GM21515 (cell line): ENCODE data around the gene CAMK2B.

Experiments
- ATAC-seq: cut with Tn5 transposase; IDR thresholded peaks from one replicate; pipeline ENCODE4 v1.9.1; 2021; ENCODE audit not compliant: unreplicated experiment

CAMK2B gene

GRCh38 chr7:44287488-44288380, 37.7 kb downstream of the CAMK2B start:
- no peak for ATAC-seq

- no peak for ATAC-seq
Observed at GRCh38 chr7:44286618-44287487, 38.5 kb downstream of the CAMK2B start.

- ATAC-seq: no peak
Observed at GRCh38 chr7:44286182-44286617, 39.2 kb downstream of the CAMK2B start.

DNA sequence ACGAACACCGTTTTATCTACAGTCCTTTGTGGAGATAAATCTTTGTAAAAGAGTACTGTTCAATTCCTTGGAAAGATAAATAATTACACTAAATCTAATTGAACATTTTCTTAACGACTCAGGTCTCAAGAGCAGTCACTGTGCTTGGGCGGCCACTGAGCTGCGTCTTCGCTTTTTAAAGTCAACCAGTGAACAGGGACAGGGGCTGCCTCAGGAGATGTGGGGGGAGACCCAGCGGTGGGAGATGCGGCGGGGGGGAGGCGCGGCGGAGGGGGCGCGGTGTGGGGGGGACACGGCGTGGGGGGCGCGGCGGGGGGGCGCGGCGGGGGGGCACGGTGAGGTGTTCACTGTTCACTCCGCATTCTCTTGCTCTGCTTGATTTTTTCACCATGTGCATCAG, 39.8 kb downstream of the CAMK2B start:
- ATAC-seq: no peak

- ATAC-seq: no peak
Observed at GRCh38 chr7:44284881-44285541, 40.4 kb downstream of the CAMK2B start.

GRCh38 chr7:44284216-44284615, 41.2 kb downstream of the CAMK2B start:
- no peak for ATAC-seq

DNA sequence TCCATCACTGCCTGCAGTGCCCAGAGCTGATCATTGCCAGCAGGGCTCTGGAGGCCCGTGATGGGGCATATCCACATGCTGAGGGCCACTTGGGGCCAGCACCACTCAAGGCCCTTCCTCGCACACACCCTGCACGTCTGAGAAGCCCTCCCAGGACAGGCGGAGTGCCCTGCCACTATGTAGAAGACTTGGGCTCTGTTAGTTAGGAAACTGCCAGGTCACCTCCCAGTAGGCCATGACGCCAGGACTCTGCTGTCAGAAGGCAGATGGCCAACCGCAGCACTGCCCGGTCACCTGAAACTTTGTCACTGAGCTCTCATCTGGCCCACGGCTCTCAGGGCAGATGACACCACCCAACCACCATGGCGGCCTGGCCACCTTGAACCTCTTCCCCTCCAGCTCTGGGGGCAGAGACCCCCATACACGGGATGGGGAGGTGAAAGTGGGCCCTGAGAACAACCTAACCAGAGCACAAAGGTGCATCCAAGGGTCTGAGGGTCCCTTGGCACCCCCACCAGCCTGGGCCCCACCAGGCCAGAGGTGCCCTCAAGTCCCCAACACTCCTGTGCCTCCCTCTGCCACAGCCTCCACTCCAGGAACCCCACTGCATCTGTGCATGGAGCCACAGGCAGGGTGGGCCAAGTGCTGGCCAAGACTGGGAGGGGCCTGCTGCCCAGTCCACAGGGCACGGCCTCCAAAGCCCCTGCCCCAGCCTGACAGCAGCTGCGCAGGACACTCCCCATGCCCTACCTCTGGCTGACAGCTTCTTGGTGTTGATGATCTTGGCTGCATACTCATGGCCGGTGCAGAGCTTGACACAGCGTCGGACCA, 41.8 kb downstream of the CAMK2B start:
- ATAC-seq: no peak

GRCh38 chr7:44282601-44283171, 42.7 kb downstream of the CAMK2B start:
- ATAC-seq: no peak

DNA sequence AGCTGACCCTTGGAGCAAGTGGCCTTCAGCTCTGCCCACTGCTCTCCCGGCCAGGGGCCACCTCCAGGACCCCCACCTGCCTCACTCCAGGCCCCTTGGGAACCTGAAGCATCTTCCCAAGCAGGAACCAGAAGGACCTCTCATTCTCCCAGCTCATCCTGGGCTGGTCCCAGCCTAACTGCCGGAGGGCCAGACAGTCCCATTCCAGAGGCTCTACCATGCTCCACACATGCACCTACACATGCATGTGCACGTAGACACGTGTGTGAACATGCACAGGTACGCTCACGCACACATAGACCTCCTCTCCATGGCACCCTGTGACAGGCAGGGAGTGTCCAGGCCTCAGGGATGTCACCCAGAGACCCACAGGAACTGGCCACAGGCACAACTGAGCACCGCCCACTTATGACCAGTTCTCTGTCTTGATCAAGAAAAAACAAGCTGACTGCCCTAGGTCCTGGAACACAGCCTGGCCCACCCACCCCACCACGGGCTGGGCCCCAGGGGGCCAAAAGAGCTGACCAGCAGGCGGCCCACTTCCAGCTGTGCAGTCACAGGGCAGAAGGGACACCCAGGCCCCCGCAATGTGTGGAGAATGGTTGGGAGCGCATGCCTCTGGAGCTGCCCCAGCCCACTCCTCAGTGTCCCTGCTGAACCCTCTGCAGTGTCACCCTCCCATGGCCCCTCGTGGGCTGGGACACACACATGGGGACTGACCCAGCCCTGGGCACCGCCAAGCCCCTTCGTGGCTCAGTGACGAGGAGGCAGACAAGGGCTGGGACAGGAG, 43.4 kb downstream of the CAMK2B start:
- no peak for ATAC-seq

DNA sequence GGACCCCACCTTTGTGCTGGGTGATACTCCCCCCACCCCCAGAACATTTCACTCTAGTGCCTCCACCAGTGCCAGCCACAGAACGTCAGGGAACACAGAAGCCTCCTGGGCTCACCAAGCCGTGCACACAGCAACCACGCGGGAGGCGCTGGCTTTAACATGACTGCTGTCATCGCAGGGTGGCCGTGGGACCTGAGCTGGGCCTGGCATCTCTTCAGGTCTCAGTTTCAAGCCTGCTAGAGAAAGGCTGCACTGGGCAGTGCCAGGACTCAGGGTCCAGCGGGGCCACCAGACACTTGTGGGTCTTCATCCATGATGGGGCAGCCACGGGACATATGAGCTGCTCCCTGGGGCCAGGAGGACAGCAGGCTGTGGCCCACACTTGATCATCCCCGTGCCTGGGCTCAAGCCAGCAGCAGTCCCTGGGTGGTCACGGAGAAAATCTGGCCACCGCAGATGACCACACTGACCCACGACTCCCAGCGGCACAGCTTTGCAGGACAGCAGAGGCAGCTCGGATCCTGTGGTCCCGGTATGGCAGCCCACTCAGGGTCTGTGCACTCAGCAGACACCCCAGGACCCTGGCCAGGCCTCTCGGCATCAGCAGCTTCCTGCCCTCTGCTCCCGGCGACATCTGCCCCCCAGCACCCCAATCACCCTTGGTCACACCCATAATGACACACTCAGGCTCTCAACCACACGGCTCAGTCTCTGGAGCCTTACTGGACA, 44.2 kb downstream of the CAMK2B start:
- ATAC-seq: no peak

DNA sequence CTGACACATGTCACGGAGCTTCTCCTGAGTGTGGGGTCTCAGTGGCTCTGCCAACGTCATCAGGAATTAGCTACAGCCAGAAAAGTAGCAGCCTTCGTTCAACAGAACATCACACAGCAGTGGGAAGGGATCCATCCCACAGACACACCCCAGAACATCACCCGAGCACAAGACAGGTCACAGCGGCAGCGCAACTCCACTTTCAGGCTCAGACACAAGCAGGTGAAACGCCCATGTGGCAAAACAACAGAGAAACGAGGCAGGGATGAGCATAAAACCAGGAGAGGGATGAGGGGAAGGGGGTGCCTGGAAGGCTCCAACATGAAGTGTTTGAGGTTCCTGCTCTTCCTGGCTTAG, 44.8 kb downstream of the CAMK2B start:
- ATAC-seq: no peak

GRCh38 chr7:44279731-44280505, 45.5 kb downstream of the CAMK2B start:
- no peak for ATAC-seq

GRCh38 chr7:44279286-44279685, 46.1 kb downstream of the CAMK2B start:
- ATAC-seq: no peak

GRCh38 chr7:44278451-44279161, 46.8 kb downstream of the CAMK2B start:
- no peak for ATAC-seq

- no peak for ATAC-seq
Observed at GRCh38 chr7:44277851-44278250, 47.5 kb downstream of the CAMK2B start.

DNA sequence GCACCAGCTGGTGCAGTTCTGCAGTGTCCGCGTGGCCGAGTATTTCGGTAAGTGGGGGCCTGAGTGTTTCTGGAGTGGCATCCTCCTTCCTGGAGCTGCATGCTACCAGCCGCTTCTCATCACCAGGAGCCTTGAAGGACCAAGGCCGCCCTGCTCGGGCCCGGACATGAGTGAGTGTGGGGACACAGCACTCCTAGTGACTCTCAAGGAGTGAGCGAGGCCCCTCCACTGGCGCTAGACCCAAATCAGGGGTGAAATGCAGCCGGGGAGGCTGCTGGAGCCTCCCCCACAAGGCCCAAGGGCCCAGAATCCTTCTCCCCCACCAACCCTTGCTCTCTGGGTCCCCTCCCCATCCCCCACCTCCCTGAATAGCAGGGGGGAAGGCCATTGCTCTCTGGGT, 48.0 kb downstream of the CAMK2B start:
- ATAC-seq: no peak

DNA sequence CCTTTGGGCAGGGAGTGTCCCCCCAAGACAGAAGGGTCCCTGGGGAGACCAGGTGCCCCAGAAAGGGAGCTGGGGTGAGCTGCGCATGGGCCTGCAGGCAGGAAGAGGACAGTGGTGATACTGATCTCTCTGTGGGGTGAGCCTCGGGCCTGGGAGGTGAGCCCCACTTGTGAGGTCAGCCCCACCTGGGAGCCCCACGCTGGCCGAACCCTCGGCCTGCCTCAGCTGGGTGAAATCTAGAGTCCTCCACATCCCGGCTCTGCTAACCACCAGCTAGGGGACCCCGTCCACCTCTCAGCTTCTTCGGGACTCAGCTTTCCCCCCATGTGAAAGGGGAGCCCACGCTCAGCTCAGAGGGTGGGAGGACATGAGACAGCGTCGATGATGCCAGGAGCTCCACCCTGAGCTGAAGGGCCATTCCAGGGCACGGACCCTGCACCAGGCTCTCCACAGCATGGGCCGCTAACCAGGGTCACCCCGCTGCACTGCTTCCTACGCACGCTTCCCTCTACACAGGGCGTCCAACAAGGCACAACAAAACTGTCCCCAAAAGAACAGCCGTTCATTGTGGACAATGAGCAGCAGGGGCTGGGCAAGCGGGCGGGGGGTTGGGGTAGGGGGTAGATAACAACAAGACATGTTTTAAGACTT, 48.7 kb downstream of the CAMK2B start:
- ATAC-seq: no peak
